Cardiac muscle cell (in vitro differentiated cells and primary cell): ENCODE data around the gene LAMA4. TPM values are rescaled to one million over a fixed set of nuclear protein-coding genes. Genes with fewer than 3 reads are reported as not detected.

ENCODE experiments used
- DNase-seq, 2 donors: peaks; one replicate each; pipeline versions ENCODE4 v3.0.0 to v3.0.0-alpha.2; 2010 to 2017; ENCODE audit warnings: low read depth in 1 of 2, low spot score in 1 of 2
- H3K27ac ChIP-seq: fragments of 200-600 bp; sonication (generic); 2 replicates; pipeline ENCODE4 v1.5.1; 2016
- H3K27me3 ChIP-seq: fragments of 200-600 bp; sonication (generic); 2 replicates; pipeline ENCODE4 v1.6.0; 2016; ENCODE audit warnings: control low read depth
- H3K36me3 ChIP-seq: fragments of 200-600 bp; sonication (generic); 2 replicates; pipeline ENCODE4 v1.5.1; 2016; ENCODE audit warnings: control low read depth
- H3K4me1 ChIP-seq: fragments of 200-600 bp; sonication (generic); 2 replicates; pipeline ENCODE4 v1.8.1; 2017; ENCODE audit warnings: low read depth, mild to moderate bottlenecking, mixed run types
- H3K4me3 ChIP-seq: fragments of 200-600 bp; sonication (generic); 2 replicates; pipeline ENCODE4 v1.5.1; 2016; ENCODE audit warnings: mild to moderate bottlenecking
- H3K9me3 ChIP-seq: fragments of 200-600 bp; sonication (generic); 2 replicates; pipeline ENCODE4 v1.5.1; 2017; ENCODE audit warnings: low read depth, mild to moderate bottlenecking, control low read depth
- polyA plus RNA-seq: library from polyadenylated mRNA; unstranded; fragments of >200 nt; fragmentation: Nextera tagmentation; extraction: Ambion mirVana; gene quantifications from 2 replicates; pipeline ENCODE4 v1.2.1, GENCODE V29; 2016
- total RNA-seq: library from RNA; depleted of rRNA; stranded (reverse); fragments of >200 nt; gene quantifications from 2 replicates; pipeline ENCODE4 v1.2.3, GENCODE V29; 2016
- TF ChIP-seq, protein P1 (sequence below): IDR thresholded peaks from 2 replicates; pipeline ENCODE4 v1.5.1; 2012; ENCODE audit warnings: low read depth, mild to moderate bottlenecking, low read length

The LAMA4 gene
- total and polyA plus RNA-seq, 2 experiments from 2014 or later = 162 to 304 TPM

DNA sequence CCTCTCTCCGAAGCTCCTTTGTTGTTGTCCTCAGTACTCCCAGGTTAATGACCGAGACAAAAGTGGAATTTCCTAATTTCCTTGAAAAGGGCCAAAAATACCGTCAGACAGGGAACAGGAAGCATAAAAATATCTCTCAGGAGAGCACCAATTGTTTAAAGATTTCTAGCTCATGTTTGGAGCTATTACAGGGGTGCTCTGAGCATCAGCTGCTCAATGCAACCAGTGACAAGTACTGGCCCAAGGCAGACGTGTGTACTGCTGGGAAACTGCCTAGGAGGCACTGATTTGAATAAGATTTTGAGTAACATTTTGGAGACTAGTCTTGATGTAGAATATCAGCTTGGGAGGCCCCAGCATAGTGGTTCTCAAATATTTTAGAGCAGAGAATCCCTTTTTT, 17.3 kb downstream of the LAMA4 start:
- Histone ChIP-seq H3K27ac (no peak overlapping the region), H3K4me1 (no peaks in the 10 kb centered on the region), H3K36me3 (peaks cover 7% of the 10 kb centered on the region), H3K9me3 (no peaks in the 10 kb centered on the region), H3K27me3 (no peaks in the 10 kb centered on the region), H3K4me3 (no peak overlapping the region)
- DNase-seq = peak in 1 of 2 donors; percentile 56
- TF ChIP-seq, protein P1, sequence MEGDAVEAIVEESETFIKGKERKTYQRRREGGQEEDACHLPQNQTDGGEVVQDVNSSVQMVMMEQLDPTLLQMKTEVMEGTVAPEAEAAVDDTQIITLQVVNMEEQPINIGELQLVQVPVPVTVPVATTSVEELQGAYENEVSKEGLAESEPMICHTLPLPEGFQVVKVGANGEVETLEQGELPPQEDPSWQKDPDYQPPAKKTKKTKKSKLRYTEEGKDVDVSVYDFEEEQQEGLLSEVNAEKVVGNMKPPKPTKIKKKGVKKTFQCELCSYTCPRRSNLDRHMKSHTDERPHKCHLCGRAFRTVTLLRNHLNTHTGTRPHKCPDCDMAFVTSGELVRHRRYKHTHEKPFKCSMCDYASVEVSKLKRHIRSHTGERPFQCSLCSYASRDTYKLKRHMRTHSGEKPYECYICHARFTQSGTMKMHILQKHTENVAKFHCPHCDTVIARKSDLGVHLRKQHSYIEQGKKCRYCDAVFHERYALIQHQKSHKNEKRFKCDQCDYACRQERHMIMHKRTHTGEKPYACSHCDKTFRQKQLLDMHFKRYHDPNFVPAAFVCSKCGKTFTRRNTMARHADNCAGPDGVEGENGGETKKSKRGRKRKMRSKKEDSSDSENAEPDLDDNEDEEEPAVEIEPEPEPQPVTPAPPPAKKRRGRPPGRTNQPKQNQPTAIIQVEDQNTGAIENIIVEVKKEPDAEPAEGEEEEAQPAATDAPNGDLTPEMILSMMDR = no peak

DNA sequence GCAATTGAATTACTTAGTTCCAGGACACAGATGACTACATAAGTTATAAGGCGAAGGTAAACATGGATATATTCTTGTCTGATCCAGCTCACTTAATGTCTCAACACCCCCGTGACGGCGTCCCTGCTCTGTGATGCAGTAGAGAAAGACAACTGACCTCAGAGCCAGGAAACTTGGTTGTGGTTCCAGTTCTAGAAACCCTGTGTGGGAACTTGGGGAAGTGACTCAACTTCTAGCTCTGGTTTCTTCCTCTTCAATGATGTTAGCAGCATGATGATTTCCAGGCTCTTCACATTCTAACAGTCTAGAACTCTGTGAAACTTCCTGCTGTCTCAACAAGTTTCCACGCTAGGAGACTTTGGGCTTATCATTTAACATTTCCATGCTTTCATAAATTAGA, 18.4 kb downstream of the LAMA4 start:
- Histone ChIP-seq H3K4me3 (no peak overlapping the region), H3K27ac (no peak overlapping the region), H3K9me3 (no peaks in the 10 kb centered on the region), H3K27me3 (no peaks in the 10 kb centered on the region), H3K4me1 (no peaks in the 10 kb centered on the region), H3K36me3 (peaks cover 7% of the 10 kb centered on the region)
- peak in 1 of 2 donors; percentile 85 for DNase-seq
- TF ChIP-seq, protein P1 = no peak

- no peak overlapping the region for H3K4me3 ChIP-seq
- H3K4me1 ChIP-seq = no peaks in the 10 kb centered on the region
- DNase-seq = peak in 1 of 2 donors; percentile 72
- H3K36me3 ChIP-seq = peaks cover 7% of the 10 kb centered on the region
- H3K27ac ChIP-seq = no peak overlapping the region
- no peaks in the 10 kb centered on the region for H3K27me3 ChIP-seq
- TF ChIP-seq, protein P1 = no peak
- H3K9me3 ChIP-seq = no peaks in the 10 kb centered on the region
Measured at GRCh38 chr6:112234601-112235000, 19.8 kb downstream of the LAMA4 start.

DNA sequence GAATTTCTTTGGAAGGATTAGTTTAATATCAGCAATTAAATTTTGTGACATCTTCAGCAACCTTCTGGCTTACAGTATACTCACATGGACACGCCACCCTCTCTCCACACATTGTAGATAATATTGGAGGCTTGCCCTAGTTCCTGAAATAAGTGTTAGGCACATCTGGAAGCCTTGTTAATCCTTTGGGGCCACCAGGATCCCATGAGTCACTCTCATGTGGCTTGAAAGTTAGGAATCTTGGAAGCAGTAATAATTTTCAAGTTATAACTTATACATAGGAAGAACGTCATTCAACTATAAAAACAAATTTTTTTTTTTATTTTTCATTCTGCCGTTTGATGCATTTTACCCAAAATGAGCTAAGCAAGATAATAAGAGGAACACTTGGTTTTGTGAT, 20.5 kb downstream of the LAMA4 start:
- Histone ChIP-seq H3K36me3 (peaks cover 7% of the 10 kb centered on the region), H3K9me3 (no peaks in the 10 kb centered on the region), H3K4me1 (no peaks in the 10 kb centered on the region), H3K4me3 (no peak overlapping the region), H3K27me3 (no peaks in the 10 kb centered on the region), H3K27ac (no peak overlapping the region)
- TF ChIP-seq, protein P1 = no peak
- DNase-seq = peak in 1 of 2 donors; percentile 85

- Histone ChIP-seq H3K4me1 (no peaks in the 10 kb centered on the region), H3K4me3 (no peak overlapping the region), H3K27me3 (no peaks in the 10 kb centered on the region), H3K36me3 (peaks cover 4% of the 10 kb centered on the region), H3K27ac (no peak overlapping the region), H3K9me3 (no peaks in the 10 kb centered on the region)
- TF ChIP-seq, protein P1 = no peak
- DNase-seq = peak in 1 of 2 donors; percentile 95
Measured at GRCh38 chr6:112232845-112233256, 21.5 kb downstream of the LAMA4 start.

GRCh38 chr6:112231594-112232060, 22.7 kb downstream of the LAMA4 start:
- no peaks in the 10 kb centered on the region for H3K9me3 ChIP-seq
- H3K4me1 ChIP-seq = no peaks in the 10 kb centered on the region
- peak in 1 of 2 donors; percentile 56 for DNase-seq
- peaks cover 4% of the 10 kb centered on the region for H3K36me3 ChIP-seq
- TF ChIP-seq, protein P1 = no peak
- no peak overlapping the region for H3K4me3 ChIP-seq
- no peaks in the 10 kb centered on the region for H3K27me3 ChIP-seq
- H3K27ac ChIP-seq = no peak overlapping the region
